Hair follicular keratinocyte (primary cell): ENCODE data around the gene PROX1. TPM values are rescaled to one million over a fixed set of nuclear protein-coding genes. Genes with fewer than 3 reads are reported as not detected.

ENCODE experiments used
- total RNA-seq: library from RNA; depleted of rRNA; stranded (reverse); fragments of >200 nt; gene quantifications from 2 replicates; pipeline ENCODE4 v1.2.3, GENCODE V29; 2015

PROX1 gene
- 0.15 and 0.16 TPM in 2 replicates for total RNA-seq

GRCh38 chr1:213987927-213988506 is at the start of gene PROX1:
TSS of gene PROX1 (plus strand) at chr1:213987973. CDS start at chr1:213996536, 8,563 bp downstream.

